NOMO-1 treated with dmso at 0.1 percent for 144 hours (cell line): ENCODE data around the gene FSTL4.

Source experiments
- DNase-seq: peaks from one replicate; lab custom pipeline; 2025; ENCODE audit not compliant: unreplicated experiment; lab: John Stamatoyannopoulos, UW

The FSTL4 gene

DNA sequence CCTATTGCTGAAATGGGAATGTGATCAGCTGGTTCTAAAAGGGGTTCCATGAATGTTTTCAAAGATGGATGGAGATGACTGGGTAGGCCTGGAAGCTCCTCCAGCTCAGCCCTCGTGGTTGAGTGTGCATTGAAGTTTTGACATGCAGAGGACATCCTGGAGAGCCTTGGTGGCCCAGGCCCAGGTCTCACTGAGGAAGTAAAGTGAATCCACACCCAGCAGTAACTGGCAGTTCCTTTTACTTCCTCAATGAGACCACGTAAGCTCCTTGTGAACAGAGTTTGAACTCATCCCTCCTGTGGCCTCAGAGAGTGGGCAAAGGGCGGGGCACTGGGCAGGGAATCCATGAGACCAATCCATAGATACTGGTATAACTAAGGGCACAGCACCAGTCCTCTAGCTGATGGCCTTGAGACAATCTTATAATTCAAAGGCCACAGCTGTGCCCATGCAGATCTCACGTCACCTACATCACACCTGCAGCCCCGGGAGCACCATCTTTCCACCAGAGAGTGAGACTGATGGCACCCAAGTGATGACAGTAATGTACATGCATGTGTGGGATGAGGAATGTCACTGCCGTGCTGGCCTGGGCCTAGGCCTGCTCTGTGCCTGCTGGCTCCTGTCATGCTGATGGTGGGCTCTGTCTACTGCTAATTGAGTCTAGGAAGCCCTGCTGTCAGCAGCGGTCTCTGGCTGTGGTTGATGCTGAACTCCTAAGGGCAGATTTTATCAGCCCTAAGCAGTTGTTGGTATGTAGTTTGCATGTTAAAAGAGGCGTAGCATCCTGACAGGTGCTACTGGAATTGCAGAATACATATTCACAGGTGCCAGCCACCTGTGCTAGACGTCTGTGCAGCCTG, 257.8 kb downstream of the FSTL4 start:
- peak; percentile 28 for DNase-seq

DNA sequence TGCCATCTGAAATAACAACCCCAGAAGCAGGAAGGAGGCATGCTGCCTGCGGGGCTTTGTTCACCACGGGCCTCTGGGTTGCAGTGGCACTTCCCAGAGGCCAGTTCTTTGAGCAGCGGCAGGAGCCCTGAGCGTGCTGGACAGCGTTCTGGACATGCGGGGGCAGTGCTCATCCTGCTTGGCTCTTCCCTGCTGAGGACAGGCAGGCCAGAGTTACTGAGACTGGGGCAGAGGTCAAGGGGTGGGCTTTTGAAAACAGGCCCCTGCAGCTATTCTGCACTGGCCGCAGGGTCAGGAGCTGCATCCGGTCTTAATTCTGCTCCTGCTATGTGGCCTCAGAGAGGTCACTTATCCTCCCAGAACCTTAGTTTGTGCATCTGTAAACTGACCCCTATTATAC, 258.6 kb downstream of the FSTL4 start:
- DNase-seq = no peak

DNA sequence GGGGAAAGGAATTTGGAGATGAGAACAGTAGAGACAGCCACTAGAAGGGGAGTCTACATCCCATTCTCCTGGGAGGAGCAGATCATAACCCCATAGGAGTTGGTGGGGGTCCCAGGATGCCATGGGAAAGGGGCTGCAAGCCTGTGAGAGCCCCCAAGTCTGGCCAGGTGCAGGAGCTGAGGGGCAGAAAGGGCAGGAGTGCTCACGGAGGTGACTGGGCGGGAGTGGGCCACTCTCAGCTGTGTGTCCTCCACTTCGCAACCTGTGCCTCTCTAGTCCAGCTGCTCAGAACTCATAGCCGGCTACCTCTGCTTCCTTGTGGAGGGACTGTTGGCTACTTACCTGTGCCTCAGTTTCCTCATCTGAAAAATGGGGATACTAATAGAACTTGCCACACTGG, 263.9 kb downstream of the FSTL4 start:
- DNase-seq = no peak

DNA sequence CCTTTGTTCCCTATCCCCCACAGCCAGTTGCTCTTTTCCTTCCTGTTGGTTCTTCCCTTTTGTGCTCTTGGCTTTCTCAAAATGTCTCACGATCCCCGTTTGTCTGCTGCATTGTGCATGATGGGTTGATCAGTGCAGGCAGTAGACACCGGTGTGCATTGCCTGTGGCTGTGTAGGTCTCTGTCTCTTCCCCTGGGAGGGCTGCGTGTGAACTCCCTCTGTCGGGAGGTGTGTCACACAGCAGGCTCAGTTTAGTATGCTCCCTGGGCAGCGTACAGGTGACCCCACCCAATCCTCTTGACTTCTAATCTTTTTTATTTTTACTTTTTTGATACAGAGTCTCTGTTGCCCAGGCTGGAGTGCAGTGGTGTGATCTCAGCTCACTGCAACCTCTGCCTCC, 265.3 kb downstream of the FSTL4 start:
- DNase-seq = no peak

DNA sequence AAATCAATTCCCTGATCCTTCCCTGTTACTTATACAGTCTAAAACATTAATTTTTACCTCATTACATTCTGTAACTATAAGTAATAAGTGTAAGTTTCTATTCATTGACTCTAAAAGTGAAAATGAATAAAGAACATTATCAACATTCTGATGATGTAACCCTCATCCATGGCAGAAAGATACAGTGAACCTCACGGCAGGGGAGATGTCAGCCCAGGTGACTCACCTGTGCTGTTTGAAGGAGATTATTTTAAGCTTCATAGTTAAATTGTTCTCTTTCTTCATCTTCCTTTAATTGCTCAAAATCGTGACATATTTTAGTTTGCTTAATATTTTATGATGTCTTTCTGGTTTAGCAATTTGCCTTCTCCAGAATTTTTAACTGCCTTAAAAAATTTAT, 268.1 kb downstream of the FSTL4 start:
- DNase-seq = no peak

DNA sequence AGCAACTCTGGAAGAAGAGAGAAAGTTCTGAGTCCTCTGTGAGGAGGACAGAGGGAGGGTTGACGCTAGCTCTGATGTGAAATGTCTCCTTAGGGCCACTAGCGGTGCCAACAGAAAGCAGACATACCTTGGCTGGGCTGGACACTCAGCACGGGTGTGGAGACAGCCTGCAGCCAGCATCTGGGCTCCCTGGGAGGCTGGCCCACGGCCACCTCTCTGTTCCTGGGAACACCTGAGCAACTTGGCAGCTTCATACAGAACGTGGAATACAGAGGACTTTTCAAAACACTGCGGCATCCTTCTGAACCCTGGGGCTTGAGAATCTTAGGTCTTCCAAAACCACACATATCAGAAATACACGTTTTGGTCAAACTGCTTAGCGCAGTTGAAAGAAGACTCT, 269.1 kb downstream of the FSTL4 start:
- no peak for DNase-seq

DNA sequence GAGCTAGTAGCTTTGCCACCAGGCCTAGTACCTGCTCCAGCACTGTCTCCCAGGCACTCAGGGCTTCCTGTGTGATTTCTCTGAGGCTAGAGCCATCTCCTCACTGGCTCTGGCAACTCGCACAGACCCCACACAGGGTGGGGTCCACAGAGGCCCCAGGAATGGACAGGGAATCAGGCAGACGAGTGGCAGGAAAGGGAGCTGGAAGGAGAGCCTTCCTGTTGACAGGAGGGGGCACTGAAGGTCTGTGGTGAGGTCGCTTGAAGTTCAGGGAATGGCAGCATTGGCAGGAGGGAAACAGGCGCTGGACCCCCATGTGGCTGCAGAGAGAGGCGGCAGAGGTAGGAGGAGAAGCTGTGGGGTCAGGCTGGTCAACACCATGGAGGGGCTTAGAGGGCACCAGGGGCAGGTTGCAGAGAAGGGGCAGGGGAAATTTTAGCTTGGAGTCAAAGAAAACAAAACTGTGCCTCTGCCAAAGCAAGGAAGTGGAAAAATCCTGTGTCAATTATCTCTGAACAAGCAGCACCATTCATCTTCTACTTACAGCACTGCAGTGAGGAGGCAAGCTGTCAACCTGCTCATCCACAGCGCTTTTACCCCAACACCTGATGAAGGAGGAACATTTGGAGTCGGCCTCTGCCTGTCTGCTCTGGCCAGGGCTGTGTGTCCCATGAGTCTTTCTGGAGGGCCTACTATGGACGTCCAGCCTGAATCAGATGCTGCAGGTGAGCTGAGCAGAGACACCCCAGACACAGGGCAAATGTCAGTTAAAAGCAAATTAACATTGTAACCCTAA, 270.2 kb downstream of the FSTL4 start:
- no peak for DNase-seq

DNA sequence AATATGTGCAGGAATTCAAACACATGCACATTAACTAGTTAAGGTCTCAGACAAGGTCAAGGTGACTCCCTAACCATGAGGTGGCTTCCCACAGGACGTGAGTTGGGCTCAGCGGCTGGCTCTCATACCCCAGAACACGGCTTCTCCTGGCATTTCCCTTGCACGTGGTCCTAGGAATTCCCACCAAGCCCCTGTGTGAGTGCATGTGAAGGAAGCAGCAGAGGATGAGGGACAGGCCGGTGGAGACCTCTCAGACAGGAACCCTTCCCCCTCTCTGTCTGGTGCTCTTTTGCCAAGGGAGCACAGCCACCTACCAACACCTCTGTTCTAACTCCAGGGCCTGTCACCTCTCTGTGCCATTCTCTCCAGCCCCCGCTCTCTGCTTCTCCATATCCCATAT, 271.0 kb downstream of the FSTL4 start:
- no peak for DNase-seq

DNA sequence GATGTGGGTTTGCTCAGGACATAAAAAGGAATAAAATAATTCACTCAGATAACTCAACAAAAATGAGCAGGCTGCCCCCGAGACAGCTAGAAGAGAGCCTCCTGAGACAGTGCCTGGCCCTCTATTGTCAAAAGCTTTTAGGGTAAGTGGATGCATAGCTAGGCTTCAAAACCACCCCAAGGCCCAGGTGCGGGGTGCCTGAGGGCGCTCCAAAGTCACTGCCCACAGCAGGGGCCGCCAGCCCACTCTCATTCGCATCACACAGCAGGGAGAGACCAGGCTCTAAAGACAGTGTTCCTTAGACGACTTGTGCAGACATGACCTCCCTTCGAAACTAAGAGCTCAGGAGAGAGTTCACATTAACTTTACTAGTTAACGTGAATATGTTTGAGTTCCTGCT, 271.5 kb downstream of the FSTL4 start:
- no peak for DNase-seq

DNA sequence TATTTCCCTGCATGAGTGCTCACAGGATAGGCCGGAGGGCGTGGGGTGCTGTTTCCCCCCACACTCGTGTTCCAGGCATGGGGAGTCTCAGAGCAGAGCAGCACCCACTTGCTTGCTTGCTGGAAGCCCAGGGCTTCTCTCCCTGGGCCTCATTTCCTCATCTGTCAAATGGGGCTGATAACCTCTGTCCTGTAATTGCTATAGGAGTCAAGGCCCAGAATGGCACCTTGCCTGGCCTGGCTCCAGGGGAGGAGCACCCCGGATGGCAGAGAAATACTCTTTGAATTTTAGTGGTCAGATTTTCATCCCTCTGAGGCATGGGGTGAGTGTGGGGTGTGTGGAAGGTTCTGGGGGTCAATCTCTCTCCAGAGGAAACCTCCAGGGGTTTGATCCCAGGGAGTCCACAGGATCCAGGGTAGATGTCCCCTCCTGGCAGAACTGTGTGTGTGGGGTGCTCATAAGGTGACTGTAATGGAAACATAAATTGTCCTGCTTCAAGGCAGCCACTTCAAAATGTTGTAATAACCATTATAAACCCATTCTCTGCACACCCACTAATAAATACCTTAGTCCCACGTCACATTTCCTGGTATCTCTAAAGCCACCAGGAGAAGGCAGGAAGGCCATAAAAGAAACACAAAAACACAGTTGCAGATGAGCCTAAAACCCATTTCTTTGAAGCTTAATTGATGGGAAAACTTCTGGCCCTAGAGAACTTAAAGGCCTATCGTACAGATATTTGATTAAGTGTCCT, 272.2 kb downstream of the FSTL4 start:
- no peak for DNase-seq

DNA sequence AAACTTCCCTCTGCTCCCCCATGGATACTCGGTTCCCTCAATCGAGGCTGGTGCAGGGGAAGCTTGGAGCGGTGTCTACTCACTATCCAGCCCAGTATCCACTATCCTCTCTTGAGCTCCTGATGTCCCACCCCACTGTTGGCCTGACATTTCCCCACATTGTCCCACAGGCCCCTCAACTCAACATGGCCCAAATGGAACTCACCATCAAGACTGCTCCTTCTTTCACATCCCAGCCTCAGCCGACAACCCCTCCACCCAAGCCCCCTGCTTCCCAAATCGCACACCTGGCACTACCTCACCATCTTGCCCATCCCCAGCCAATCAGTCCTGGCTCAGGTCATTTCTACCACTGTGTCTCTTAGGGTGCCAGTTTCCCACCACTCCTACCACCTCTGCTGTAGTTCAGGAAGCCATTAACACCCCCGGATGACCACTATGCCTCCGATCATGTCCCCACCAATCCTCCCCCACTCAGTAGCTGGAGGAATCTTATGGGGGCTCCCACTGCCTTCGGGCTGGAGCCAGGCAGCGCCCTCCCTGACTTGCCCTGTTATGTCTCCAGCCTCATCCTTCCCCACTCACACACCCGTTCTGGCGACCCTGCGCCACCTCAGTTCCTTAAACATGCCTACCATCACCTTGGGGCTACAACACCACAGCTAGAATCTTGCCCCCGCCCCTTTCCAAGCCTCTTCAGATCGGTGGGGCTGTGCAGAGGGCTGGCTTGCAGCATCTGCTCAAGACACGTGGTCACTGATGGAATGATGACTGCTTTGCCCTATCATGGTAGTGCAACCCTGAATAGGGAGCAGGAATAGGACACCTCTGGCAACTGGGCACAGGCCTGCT, 273.6 kb downstream of the FSTL4 start:
- no peak for DNase-seq

DNA sequence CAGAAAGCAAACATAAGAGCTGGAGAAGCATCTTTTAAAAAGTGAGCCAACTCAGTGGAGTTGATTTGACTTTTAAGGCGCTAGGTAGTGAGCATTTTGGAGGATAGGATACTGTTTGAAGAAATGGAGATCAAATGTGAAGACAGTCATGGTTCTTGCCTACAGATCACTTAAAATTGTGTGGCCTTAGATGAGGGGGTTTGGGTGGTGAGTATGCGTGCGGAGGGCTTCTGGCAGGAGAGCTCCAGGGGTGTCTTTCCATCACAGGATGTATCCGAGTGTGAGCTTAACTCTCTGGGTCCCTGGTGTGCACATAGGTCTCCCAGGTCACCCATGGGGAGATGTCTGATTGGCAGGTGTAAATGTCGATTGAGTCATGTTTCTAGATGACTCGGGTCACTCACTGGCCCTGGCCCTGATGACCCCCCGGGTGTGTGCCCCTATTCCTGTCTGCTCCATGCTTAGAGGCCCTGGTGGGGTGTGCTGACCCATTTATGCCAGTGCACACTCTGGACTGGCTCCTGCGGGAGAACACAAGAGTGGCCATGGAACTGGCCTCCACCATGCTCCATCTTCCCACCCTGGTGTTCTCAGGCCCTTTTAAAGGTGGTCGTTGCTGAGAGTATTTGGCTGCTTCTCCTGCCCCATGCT, 274.4 kb downstream of the FSTL4 start:
- DNase-seq = no peak

DNA sequence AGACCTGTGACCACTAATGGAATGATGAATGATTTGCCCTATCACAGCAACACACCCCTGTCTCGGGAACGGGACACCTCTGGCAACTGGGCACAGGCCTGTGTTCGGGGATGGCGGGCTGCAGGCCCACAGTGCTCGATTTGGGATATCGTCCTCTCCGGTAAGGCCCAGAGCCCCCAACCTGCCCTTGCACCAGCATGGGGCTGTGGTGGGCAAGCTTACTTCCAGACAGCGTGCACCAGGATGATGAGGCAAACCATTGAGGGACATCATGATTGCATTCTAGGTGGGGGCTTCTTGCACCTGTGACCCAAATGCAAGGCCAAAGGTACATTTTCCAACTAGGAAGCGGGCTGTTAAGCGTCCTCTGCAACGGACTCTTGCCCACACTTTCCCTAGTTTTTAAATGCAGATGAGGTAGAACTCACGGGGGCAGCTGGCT, 275.4 kb downstream of the FSTL4 start:
- DNase-seq = no peak

DNA sequence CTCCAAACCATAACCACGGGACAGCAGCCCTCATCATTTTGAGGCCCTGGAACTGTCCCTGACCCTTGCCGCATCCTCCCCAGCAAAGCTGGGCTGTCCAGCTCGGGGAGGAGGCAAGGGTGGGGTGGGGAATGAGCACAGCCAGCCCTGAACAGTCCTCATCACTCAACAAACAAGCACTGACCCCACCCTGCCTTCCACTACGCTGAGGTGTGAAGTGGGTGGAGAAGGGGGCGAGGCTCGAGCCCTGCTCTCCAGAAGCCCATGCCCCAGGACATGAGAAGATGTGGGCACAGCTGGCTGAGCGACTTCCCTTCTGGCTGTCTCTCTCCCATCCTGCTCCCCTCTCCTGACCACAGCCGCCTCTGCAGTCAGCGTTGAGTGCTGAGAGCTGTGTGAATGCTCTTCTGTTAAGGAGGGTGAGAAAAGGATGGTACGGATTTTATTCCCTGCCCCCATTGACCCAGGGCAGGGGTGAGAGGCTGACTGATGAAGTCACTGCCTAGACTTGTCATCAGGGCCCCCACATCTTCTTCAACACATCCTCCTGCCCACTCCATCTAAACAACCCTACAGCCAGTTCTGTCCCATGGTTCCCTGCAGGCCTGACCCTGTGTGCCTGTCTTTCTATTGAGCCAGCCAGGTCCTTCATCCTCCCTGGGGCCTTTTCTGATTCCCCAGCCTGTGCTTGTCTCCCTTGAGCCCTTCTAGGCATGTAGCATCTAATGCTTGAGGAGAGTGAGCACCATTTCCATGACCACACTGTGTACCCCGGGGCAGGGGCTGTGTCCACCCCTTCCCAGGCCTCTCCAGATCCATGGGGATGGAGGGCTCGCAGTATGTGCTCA, 276.0 kb downstream of the FSTL4 start:
- DNase-seq = no peak

DNA sequence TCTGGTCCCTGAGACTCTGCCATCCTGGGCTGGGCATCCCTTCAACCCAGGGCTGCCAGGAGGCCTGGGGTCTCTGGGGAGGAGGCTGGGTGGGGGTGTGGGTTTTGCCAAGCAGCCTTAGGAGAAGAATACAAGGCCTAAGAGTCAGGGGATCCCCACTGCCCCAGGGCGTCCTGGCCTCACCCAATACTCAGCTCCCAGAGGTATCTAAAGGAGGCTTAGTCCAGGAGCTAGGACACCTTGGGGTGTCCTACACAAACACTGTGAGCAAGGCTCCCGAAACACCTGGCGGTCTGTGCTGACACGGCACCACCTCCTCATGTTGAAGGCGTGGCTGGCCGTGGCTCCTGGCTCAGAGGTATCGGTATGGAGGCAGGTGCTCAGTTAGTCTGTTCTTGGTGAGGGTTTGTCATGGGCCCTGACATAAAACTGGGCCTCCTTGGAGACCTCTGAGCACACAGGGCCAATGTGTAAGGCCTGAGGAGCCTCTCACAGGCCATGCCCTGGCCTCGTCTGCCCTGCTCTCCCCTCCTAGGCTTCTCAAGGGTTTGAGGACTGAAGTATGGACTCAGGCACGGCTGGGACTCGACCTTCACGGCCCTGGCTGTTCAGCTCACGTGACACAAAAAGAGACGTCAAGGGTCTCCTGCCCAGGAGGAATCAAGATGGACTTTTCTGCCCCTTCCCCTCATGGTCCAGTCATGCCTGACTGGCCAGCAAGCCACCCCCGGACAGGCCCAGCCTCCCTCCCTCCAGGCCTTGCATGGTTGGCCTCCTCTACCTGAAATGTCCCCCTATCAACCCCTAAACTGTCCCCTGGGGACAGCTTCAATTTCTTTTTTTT, 277.3 kb downstream of the FSTL4 start:
- no peak for DNase-seq

DNA sequence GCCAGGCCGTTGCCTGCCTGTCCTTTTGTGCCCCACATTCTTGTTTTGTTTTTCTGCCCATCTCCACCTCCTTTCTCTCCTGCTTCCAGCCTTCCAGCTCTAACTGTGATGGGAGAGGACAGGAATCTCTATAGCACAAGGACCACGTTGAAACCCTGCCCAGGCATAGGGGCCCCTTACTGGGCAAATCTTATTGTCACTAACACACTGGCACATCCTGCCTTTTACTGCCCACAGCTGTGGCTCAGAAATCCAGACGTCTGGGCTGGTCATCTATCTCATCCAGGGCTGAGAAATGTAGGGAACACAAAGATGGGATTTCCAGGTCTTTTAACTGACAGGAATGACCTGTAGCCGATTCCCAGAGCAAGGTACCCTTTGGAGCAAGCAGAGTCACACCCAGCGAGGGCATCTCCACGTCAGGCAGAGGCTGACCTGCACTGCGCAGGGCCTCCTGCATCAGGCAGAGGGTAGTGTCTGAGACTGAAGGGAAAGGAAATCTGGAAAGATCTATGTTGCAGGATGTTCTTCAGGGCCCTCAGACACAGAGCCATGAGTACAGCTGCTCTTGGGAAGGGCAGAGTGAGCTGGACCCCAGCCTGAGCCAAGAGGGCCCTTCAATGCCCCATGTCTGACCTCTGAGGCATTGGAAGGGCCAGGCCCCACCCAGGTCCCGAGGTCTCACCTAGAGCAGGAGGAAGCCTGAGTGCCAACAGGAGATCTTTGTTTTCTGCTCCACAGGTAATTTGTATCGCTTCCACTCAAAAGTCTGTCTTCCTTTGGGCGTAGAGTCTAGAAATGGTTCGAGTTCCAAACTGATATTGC, 278.8 kb downstream of the FSTL4 start:
- no peak for DNase-seq

DNA sequence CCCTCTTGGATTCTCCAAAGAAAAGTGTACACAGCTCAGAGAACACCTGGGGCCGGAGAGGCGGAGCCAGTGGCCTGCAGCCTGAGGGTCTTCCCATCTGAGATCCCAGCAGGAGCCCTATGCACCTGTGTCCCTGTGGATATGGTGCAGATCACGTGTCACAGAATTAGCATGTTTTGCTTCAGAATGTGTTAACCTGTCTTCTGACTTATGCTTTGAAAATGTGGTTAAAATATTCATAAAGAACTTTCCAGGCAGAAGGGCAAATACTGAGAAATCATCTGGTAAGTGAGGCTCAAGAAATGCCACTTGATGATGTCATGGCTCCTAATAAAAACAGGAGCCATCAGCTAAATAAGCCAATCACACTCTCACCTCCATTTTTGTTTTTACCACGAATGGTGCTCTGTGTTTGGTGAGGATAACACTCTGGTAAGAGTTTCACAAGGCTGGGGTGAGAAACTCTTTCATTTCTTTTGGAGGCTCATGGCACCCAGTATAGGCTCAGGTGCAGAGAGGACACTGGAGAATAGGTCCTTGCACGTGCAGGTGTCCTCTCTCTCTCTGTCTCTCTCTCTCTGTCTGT, 279.8 kb downstream of the FSTL4 start:
- no peak for DNase-seq
